OCI-LY7 (cell line): Measurements from ENCODE around the gene STAT5B.
"Not testable (repeated sequence)": the region's sequence is repeated elsewhere in the genome, so short reads cannot be mapped to it uniquely, and the experiment has no call there.

Experiments used
- EZH2phosphoT487 ChIP-seq: fragments of 200-600 bp; sonication (generic); IDR thresholded peaks from 2 replicates; pipeline ENCODE4 v1.6.1; 2018; ENCODE audit warnings: low read depth, borderline replicate concordance, mild to moderate bottlenecking, mixed run types, antibody characterized with exemption, low read length, moderate library complexity, mixed read lengths
- TF ChIP-seq, protein P1 (sequence below): fragments of 200-600 bp; sonication (generic); conservative IDR thresholded peaks from 2 replicates; pipeline ENCODE4 v1.5.1; 2014; ENCODE audit warnings: mild to moderate bottlenecking, antibody characterized with exemption, low read length, moderate library complexity, mixed read lengths

GRCh38 chr17:42305031-42305330 is 28.8 kb upstream of the STAT5B start:
- TF ChIP-seq, protein P1, sequence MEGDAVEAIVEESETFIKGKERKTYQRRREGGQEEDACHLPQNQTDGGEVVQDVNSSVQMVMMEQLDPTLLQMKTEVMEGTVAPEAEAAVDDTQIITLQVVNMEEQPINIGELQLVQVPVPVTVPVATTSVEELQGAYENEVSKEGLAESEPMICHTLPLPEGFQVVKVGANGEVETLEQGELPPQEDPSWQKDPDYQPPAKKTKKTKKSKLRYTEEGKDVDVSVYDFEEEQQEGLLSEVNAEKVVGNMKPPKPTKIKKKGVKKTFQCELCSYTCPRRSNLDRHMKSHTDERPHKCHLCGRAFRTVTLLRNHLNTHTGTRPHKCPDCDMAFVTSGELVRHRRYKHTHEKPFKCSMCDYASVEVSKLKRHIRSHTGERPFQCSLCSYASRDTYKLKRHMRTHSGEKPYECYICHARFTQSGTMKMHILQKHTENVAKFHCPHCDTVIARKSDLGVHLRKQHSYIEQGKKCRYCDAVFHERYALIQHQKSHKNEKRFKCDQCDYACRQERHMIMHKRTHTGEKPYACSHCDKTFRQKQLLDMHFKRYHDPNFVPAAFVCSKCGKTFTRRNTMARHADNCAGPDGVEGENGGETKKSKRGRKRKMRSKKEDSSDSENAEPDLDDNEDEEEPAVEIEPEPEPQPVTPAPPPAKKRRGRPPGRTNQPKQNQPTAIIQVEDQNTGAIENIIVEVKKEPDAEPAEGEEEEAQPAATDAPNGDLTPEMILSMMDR: not testable (repeated sequence)
- TF ChIP-seq EZH2phosphoT487: not testable (repeated sequence)
